H9 (cell line): ENCODE data around the gene IZUMO2. TPM values are rescaled to one million over a fixed set of nuclear protein-coding genes. Genes with fewer than 3 reads are reported as not detected.
"Not testable (repeated sequence)": the region's sequence is repeated elsewhere in the genome, so short reads cannot be mapped to it uniquely, and the experiment has no call there.

Experiments
- DNase-seq: peaks from one replicate; pipeline ENCODE4 v3.0.0-alpha.2; 2017
- H2AFZ ChIP-seq: one replicate; pipeline ENCODE4 v1.6.1; 2013; ENCODE audit warnings: mild to moderate bottlenecking, low read length, control low read depth, moderate library complexity
- H2AK5ac ChIP-seq: 2 replicates; pipeline ENCODE4 v1.6.1; 2013; ENCODE audit warnings: low read length, control low read depth, mixed read lengths; ENCODE audit not compliant: insufficient read length
- H2BK120ac ChIP-seq: one replicate; pipeline ENCODE4 v1.6.1; 2013; ENCODE audit warnings: low read depth, mild to moderate bottlenecking, low read length, control low read depth, inconsistent platforms; ENCODE audit not compliant: poor library complexity, severe bottlenecking
- H2BK12ac ChIP-seq: 2 replicates; pipeline ENCODE4 v1.6.1; 2013; ENCODE audit warnings: low read length, control low read depth, mixed read lengths, low read depth; ENCODE audit not compliant: insufficient read length
- H2BK15ac ChIP-seq: 2 replicates; pipeline ENCODE4 v1.6.1; 2013; ENCODE audit warnings: low read depth, low read length, control low read depth
- H2BK20ac ChIP-seq: one replicate; pipeline ENCODE4 v1.6.1; 2013; ENCODE audit warnings: low read depth, mild to moderate bottlenecking, low read length, control low read depth, inconsistent platforms; ENCODE audit not compliant: poor library complexity, severe bottlenecking
- H2BK5ac ChIP-seq: 2 replicates; pipeline ENCODE4 v1.6.1; 2013; ENCODE audit warnings: low read length, control low read depth, mixed read lengths; ENCODE audit not compliant: insufficient read length
- H3K14ac ChIP-seq: 2 replicates; pipeline ENCODE4 v1.6.1; 2013; ENCODE audit warnings: low read length, control low read depth; ENCODE audit not compliant: insufficient read depth
- H3K18ac ChIP-seq: 2 replicates; pipeline ENCODE4 v1.6.1; 2013; ENCODE audit warnings: low read depth, mild to moderate bottlenecking, mixed read lengths, low read length, control low read depth; ENCODE audit not compliant: insufficient read length
- H3K23ac ChIP-seq: 2 replicates; pipeline ENCODE4 v1.6.1; 2013; ENCODE audit warnings: low read length, control low read depth, mixed read lengths, low read depth; ENCODE audit not compliant: insufficient read length
- H3K23me2 ChIP-seq: 2 replicates; pipeline ENCODE4 v1.6.1; 2013; ENCODE audit warnings: low read depth, mild to moderate bottlenecking, mixed read lengths, low read length, control low read depth; ENCODE audit not compliant: insufficient read length, poor library complexity, severe bottlenecking
- H3K27ac ChIP-seq: 2 replicates; pipeline ENCODE4 v1.5.1; 2013; ENCODE audit warnings: low read length, control low read depth, mixed read lengths, low read depth; ENCODE audit not compliant: insufficient read length
- H3K27me3 ChIP-seq: 2 replicates; pipeline ENCODE4 v1.6.1; 2013; ENCODE audit warnings: low read length, control low read depth, inconsistent platforms; ENCODE audit not compliant: insufficient read depth
- H3K4ac ChIP-seq: 2 replicates; pipeline ENCODE4 v1.6.1; 2013; ENCODE audit warnings: low read depth, mild to moderate bottlenecking, control low read depth, inconsistent platforms, low read length, moderate library complexity
- H3K4me1 ChIP-seq: 2 replicates; pipeline ENCODE4 v1.6.1; 2013; ENCODE audit warnings: low read length, control low read depth, inconsistent platforms; ENCODE audit not compliant: insufficient read depth
- H3K4me2 ChIP-seq: 2 replicates; pipeline ENCODE4 v1.6.1; 2013; ENCODE audit warnings: low read length, control low read depth, mixed read lengths; ENCODE audit not compliant: insufficient read length, insufficient read depth
- H3K56ac ChIP-seq: 2 replicates; pipeline ENCODE4 v1.6.1; 2013; ENCODE audit warnings: low read depth, mild to moderate bottlenecking, mixed read lengths, low read length, control low read depth; ENCODE audit not compliant: insufficient read length
- H3K79me1 ChIP-seq: 2 replicates; pipeline ENCODE4 v1.6.1; 2013; ENCODE audit warnings: low read depth, mild to moderate bottlenecking, moderate library complexity, low read length, control low read depth, inconsistent platforms; ENCODE audit not compliant: insufficient read depth, poor library complexity, severe bottlenecking
- H3K79me2 ChIP-seq: 2 replicates; pipeline ENCODE4 v1.6.1; 2013; ENCODE audit warnings: low read length, control low read depth, inconsistent platforms; ENCODE audit not compliant: insufficient read depth
- H3K9ac ChIP-seq: 2 replicates; pipeline ENCODE4 v1.6.1; 2013; ENCODE audit warnings: low read length, control low read depth, mixed read lengths; ENCODE audit not compliant: insufficient read length; ENCODE audit errors: extremely low read depth
- H3K9me3 ChIP-seq: one replicate; pipeline ENCODE4 v1.6.1; 2013; ENCODE audit warnings: low read depth, low read length, inconsistent platforms; ENCODE audit not compliant: control insufficient read depth
- H3T11ph ChIP-seq: one replicate; pipeline ENCODE4 v1.6.1; 2013; ENCODE audit warnings: mild to moderate bottlenecking, low read length, control low read depth, inconsistent platforms
- H4K20me1 ChIP-seq: one replicate; pipeline ENCODE4 v1.6.1; 2013; ENCODE audit not compliant: control insufficient read depth, insufficient read length, insufficient read depth
- H4K5ac ChIP-seq: 2 replicates; pipeline ENCODE4 v1.6.1; 2013; ENCODE audit warnings: low read depth, mild to moderate bottlenecking, mixed read lengths, low read length, control low read depth; ENCODE audit not compliant: insufficient read length
- H4K8ac ChIP-seq: replicated peaks from 2 replicates; pipeline ENCODE4 v1.6.1; 2013; ENCODE audit warnings: low read length, control low read depth, mixed read lengths, low read depth; ENCODE audit not compliant: insufficient read length
- H4K91ac ChIP-seq: 2 replicates; pipeline ENCODE4 v1.6.1; 2013; ENCODE audit warnings: low read depth, mild to moderate bottlenecking, moderate library complexity, mixed read lengths, low read length, control low read depth; ENCODE audit not compliant: insufficient read length
- H3K27ac Mint-ChIP-seq, 3 experiments: 2 replicates in 2 of 3; 3 replicates in 1 of 3; pipeline ENCODE4 v1.8.0; 2020 to 2021; ENCODE audit warnings: mixed read lengths in 3 of 3, mild to moderate bottlenecking in 1 of 3, moderate library complexity in 1 of 3
- H3K27me3 Mint-ChIP-seq: 2 replicates; pipeline ENCODE4 v1.8.0; 2021; ENCODE audit warnings: low read depth, mild to moderate bottlenecking, moderate library complexity, mixed read lengths
- H3K36me3 Mint-ChIP-seq, 3 experiments: 2 replicates in 2 of 3; 3 replicates in 1 of 3; pipeline ENCODE4 v1.8.0; 2020 to 2021; ENCODE audit warnings: low read depth in 3 of 3, mixed read lengths in 3 of 3; ENCODE audit not compliant: insufficient read depth in 1 of 3
- H3K4me1 Mint-ChIP-seq, 2 experiments: 2 replicates each; pipeline ENCODE4 v1.8.0; 2020; ENCODE audit warnings: mixed read lengths in 2 of 2
- H3K4me3 Mint-ChIP-seq, 2 experiments: 2 replicates in 1 of 2; 3 replicates in 1 of 2; pipeline ENCODE4 v1.8.0; 2020 to 2021; ENCODE audit warnings: mild to moderate bottlenecking in 2 of 2, mixed read lengths in 2 of 2, moderate library complexity in 1 of 2
- H3K9me3 Mint-ChIP-seq, 2 experiments: 2 replicates in 1 of 2; 3 replicates in 1 of 2; pipeline ENCODE4 v1.8.0; 2020; ENCODE audit warnings: mild to moderate bottlenecking in 2 of 2, mixed read lengths in 2 of 2, moderate library complexity in 1 of 2
- WGBS: extraction: QIAGEN DNeasy Blood & Tissue Kit; methylation state at CpG from one replicate; pipeline ENCODE4 v1.1.7; 2013; ENCODE audit warnings: missing lambda C conversion rate, low lambda C conversion rate, mixed read lengths; ENCODE audit not compliant: insufficient read length; ENCODE audit errors: extremely low coverage; 5-methylcytosine and 5-hydroxymethylcytosine counted together
- total RNA-seq: library from RNA; stranded (reverse); gene quantifications from 2 replicates; pipeline ENCODE4 v1.2.1, GENCODE V29; 2021
- TF ChIP-seq, protein P1 (sequence below): fragments of 200-600 bp; sonication (generic); conservative IDR thresholded peaks from 3 replicates; pipeline ENCODE4 v1.8.0; 2021; ENCODE audit warnings: antibody characterized with exemption, mild to moderate bottlenecking

Gene IZUMO2
- total RNA-seq, 1 experiment from 2014 or later = not detected

DNA sequence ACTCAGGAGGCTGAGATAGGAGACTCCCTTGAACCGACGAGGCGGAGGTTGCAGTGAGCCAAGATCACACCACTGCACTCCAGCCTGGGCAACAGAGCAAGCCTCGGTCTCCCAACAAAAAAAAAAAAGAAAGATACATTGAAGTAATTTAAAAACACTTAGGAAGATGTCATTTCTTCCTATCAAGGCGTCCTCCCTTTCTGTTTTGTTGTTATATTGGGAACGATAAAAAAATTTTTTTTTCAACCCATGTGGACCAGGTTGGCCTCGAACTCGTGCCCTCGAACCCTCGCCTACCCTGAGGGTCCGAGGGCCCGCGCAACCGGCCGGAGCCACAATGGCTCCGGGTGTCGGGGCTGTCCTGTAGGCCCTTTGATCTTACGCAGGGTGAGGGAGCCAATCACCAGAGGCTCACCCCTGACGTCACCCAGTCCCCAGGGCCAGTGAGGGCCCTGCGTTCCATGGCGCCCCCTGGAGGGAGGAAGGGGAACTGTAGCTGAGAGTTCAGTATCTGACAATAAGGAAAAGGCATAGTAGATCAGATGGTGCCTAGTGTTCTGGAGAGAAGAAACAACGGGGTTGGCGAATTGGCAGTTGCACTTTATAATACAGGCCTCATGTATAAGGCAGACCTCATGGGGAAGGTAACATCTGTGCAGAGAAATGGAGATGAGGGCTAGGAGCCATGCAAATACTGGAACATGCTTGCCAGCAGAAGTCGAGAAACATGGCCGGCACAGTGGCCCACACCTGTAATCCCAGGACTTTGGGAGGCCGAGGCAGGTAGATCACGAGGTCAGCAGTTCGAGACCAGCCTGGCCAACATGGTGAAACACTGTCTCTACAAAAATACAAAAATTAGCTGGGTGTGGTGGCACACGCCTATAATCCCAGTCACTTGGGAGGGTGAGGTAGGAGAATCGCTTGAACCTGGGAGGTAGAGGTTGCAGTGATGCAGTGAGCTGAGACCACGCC, 29.3 kb downstream of the IZUMO2 start:
- not testable (repeated sequence) for H3K27ac ChIP-seq, H2BK15ac ChIP-seq, H3K4me1 ChIP-seq, H3K9ac ChIP-seq, H3K4me1 Mint-ChIP-seq, H3K4ac ChIP-seq, H3K27me3 Mint-ChIP-seq, H4K20me1 ChIP-seq, H3K79me1 ChIP-seq, H2BK12ac ChIP-seq, H3K23ac ChIP-seq, H3K9me3 ChIP-seq, H3K14ac ChIP-seq, H3T11ph ChIP-seq, H2BK5ac ChIP-seq, H3K9me3 Mint-ChIP-seq, H3K36me3 Mint-ChIP-seq, H4K5ac ChIP-seq, H4K91ac ChIP-seq, DNase-seq, H2AFZ ChIP-seq, H3K4me2 ChIP-seq, H3K27me3 ChIP-seq, H3K18ac ChIP-seq, H4K8ac ChIP-seq, H2AK5ac ChIP-seq, H3K23me2 ChIP-seq, H3K4me3 Mint-ChIP-seq, H3K79me2 ChIP-seq, H3K56ac ChIP-seq, H3K27ac Mint-ChIP-seq, H2BK20ac ChIP-seq
- no CpG with 5 or more reads among the region's 31 CpGs for WGBS
- peak overlapping the region; percentile 61 for H2BK120ac ChIP-seq
- TF ChIP-seq, protein P1, sequence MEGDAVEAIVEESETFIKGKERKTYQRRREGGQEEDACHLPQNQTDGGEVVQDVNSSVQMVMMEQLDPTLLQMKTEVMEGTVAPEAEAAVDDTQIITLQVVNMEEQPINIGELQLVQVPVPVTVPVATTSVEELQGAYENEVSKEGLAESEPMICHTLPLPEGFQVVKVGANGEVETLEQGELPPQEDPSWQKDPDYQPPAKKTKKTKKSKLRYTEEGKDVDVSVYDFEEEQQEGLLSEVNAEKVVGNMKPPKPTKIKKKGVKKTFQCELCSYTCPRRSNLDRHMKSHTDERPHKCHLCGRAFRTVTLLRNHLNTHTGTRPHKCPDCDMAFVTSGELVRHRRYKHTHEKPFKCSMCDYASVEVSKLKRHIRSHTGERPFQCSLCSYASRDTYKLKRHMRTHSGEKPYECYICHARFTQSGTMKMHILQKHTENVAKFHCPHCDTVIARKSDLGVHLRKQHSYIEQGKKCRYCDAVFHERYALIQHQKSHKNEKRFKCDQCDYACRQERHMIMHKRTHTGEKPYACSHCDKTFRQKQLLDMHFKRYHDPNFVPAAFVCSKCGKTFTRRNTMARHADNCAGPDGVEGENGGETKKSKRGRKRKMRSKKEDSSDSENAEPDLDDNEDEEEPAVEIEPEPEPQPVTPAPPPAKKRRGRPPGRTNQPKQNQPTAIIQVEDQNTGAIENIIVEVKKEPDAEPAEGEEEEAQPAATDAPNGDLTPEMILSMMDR = peak; percentile 40; the same call in 2 of the 3 replicates

DNA sequence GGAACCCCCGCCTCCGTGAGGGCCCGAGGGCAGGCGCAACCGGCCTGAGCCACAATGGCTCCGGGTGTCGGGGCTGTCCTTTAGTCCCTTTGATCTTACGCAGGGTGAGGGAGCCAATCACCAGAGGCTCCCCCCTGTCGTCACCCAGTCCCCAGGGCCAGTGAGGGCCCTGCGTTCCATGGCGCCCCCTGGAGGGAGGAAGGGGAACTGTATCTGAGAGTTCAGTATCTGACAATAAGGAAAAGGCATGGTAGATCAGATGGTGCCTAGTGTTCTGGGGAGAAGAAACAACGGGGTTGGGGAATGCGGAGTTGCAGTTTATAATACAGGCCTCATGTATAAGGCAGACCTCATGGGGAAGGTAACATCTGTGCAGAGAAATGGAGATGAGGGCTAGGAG, 59.1 kb downstream of the IZUMO2 start:
- not testable (repeated sequence) for H3K9ac ChIP-seq, H3K9me3 ChIP-seq, H3K36me3 Mint-ChIP-seq, H2BK5ac ChIP-seq, H4K20me1 ChIP-seq, H4K91ac ChIP-seq, H3K23me2 ChIP-seq, H3K56ac ChIP-seq, H3K27me3 Mint-ChIP-seq, DNase-seq, H2AFZ ChIP-seq, H3K4me3 Mint-ChIP-seq, H3K18ac ChIP-seq, H2BK20ac ChIP-seq, H3K27ac ChIP-seq, H2BK15ac ChIP-seq, H3K79me2 ChIP-seq, H3K4ac ChIP-seq, H3K14ac ChIP-seq, H3K23ac ChIP-seq, H3K27me3 ChIP-seq, H4K5ac ChIP-seq, H3K4me1 ChIP-seq, H2AK5ac ChIP-seq, H2BK120ac ChIP-seq, H2BK12ac ChIP-seq, H3K4me2 ChIP-seq, H3K9me3 Mint-ChIP-seq, H3T11ph ChIP-seq, H4K8ac ChIP-seq, H3K4me1 Mint-ChIP-seq, H3K27ac Mint-ChIP-seq, H3K79me1 ChIP-seq
- WGBS = no CpG with 5 or more reads among the region's 13 CpGs
